Stomach (tissue), 9 donors: Measurements from ENCODE around the gene IRAK3. TPM values are rescaled to one million over a fixed set of nuclear protein-coding genes. Genes with fewer than 3 reads are reported as not detected.

Experiments used
- DNase-seq, 2 donors: peaks; one replicate each; pipeline versions ENCODE4 v3.0.0 to v3.0.0-alpha.2; 2013 to 2019
- H3K27ac ChIP-seq, 5 donors: fragments of 200-600 bp in 4 of 5; sonication (generic) in 4 of 5; one replicate each; pipeline ENCODE4 v1.5.1; 2013 to 2019; ENCODE audit warnings: mild to moderate bottlenecking in 1 of 5, moderate library complexity in 1 of 5
- H3K27me3 ChIP-seq, 3 donors: fragments of 200-600 bp; sonication (generic); one replicate each; pipeline ENCODE4 v1.5.1; 2017 to 2019; ENCODE audit warnings: mixed run types in 1 of 3
- H3K36me3 ChIP-seq, 4 donors: fragments of 200-600 bp; sonication (generic); 1 replicate in 3 of 4; 2 replicates in 1 of 4; pipeline ENCODE4 v1.5.1; 2016 to 2019
- H3K4me1 ChIP-seq, 4 donors: fragments of 200-600 bp; sonication (generic); one replicate each; pipeline ENCODE4 v1.5.1; 2016 to 2019
- H3K4me3 ChIP-seq, 4 donors: fragments of 200-600 bp; sonication (generic) in 3 of 4; one replicate each; pipeline ENCODE4 v1.5.1; 2016 to 2019; ENCODE audit warnings: mild to moderate bottlenecking in 1 of 4
- H3K9me3 ChIP-seq, 4 donors: fragments of 200-600 bp; sonication (generic); one replicate each; pipeline ENCODE4 v1.5.1; 2016 to 2019
- CTCF ChIP-seq, 7 experiments: fragments of 450-650 bp in 4 of 7; fragments of 200-600 bp in 3 of 7; sonication (generic) in 3 of 7; IDR thresholded peaks; one replicate each; pipeline ENCODE4 v1.5.1; 2016 to 2019; ENCODE audit warnings: antibody characterized with exemption in 7 of 7, control low read depth in 2 of 7, mild to moderate bottlenecking in 1 of 7
- EP300 ChIP-seq: sonication (generic); formaldehyde crosslinking; IDR thresholded peaks from one replicate; pipeline ENCODE4 v1.6.1; 2017; ENCODE audit warnings: antibody characterized with exemption
- POLR2A ChIP-seq, 4 donors: fragments of 450-650 bp; IDR thresholded peaks; one replicate each; pipeline ENCODE4 v1.6.1; 2016; ENCODE audit warnings: antibody characterized with exemption in 4 of 4, control low read depth in 2 of 4, mild to moderate bottlenecking in 1 of 4, moderate library complexity in 1 of 4
- POLR2AphosphoS5 ChIP-seq, 3 donors: sonication (generic); formaldehyde crosslinking; IDR thresholded peaks; one replicate each; pipeline ENCODE4 v1.6.1; 2016; ENCODE audit warnings: antibody characterized with exemption in 3 of 3
- WGBS, 5 donors: extraction: QIAGEN DNeasy Blood & Tissue Kit in 3 of 5; methylation state at CpG; one replicate each; pipeline versions ENCODE4 v1.1.5 to v1.1.7; 2013 to 2018; 5-methylcytosine and 5-hydroxymethylcytosine counted together
- intact Hi-C: fragments of 100-400 bp; cut with DNase I; formaldehyde crosslinking; loops from one replicate; pipeline ENCODE4 v1.15.1; 2023; ENCODE audit warnings: low total_unique reads
- polyA plus RNA-seq, 3 donors: library from polyadenylated mRNA; stranded (reverse); fragments of 200-250 nt; gene quantifications; one replicate each; pipeline ENCODE4 v1.2.3, GENCODE V29; 2013
- total RNA-seq, 5 donors: library from RNA; depleted of rRNA; stranded (reverse); fragments of >200 nt; gene quantifications; one replicate each; pipeline versions ENCODE4 v1.1.0 to v1.2.3, GENCODE V29; 2014 to 2016
- donor health status: healthy with polysubstance abuse.
- donor health status: Bipolar disorder and iron deficiency.
- donor health status: healthy.

IRAK3 gene
- total and polyA plus RNA-seq, 8 donors: 1.4 to 38.2 (median 4.5) TPM

- peaks cover 0 to 10% (median 4%) of the 10 kb centered on the region in 4 donors for H3K4me1 ChIP-seq
- DNase-seq: no peak
- no peak overlapping the region for H3K27ac ChIP-seq
- no peaks in the 10 kb centered on the region for H3K9me3 ChIP-seq
- peaks cover 0 to 11% (median 0%) of the 10 kb centered on the region in 3 donors for H3K27me3 ChIP-seq
- TF ChIP-seq POLR2AphosphoS5 (IDR thresholded peaks at IDR 0.05) (no peak), EP300 (no peak), POLR2A (IDR thresholded peaks at IDR 0.05) (no peak), CTCF (IDR thresholded peaks at IDR 0.05) (no peak)
- no peak overlapping the region for H3K4me3 ChIP-seq
- intact Hi-C loops: no loop called here
- H3K36me3 ChIP-seq: no peaks in the 10 kb centered on the region
- WGBS, 5 donors: 56 to 71% (median 69%) methylated on average over 4 of the region's 4 CpGs
These were observed 108.1 kb downstream of the IRAK3 start for GRCh38 chr12:66297080-66297479.

GRCh38 chr12:66297923-66298322 is 108.9 kb downstream of the IRAK3 start:
- no peak for TF ChIP-seq POLR2AphosphoS5 (IDR thresholded peaks at IDR 0.05)
- TF ChIP-seq POLR2A (IDR thresholded peaks at IDR 0.05): no peak
- TF ChIP-seq CTCF (IDR thresholded peaks at IDR 0.05): no peak
- no peak for TF ChIP-seq EP300
- intact Hi-C loops: no loop called here
- no peak for DNase-seq
- no peak overlapping the region for H3K4me3 ChIP-seq
- peaks cover 0 to 6% (median 0%) of the 10 kb centered on the region in 3 donors for H3K27me3 ChIP-seq
- H3K27ac ChIP-seq: no peak overlapping the region
- H3K4me1 ChIP-seq: peaks cover 0 to 11% (median 4%) of the 10 kb centered on the region in 4 donors
- WGBS, 5 donors: 84 to 90% (median 86%) methylated on average over 3 of the region's 3 CpGs
- no peaks in the 10 kb centered on the region for H3K9me3 ChIP-seq
- no peaks in the 10 kb centered on the region for H3K36me3 ChIP-seq

GRCh38 chr12:66301944-66302826 is 113.2 kb downstream of the IRAK3 start, which contains the start of gene HELB:
HELB (plus strand) TSS chr12:66302493; CDS start chr12:66302604, 111 bp downstream.
- Histone ChIP-seq H3K27ac (peak within 1 kb of the TSS; percentile 88 to 92 (median 89)), H3K27me3 (peaks cover 0 to 3% (median 0%) of the 10 kb centered on the region in 3 donors), H3K4me1 (peaks cover 0 to 41% (median 18%) of the 10 kb centered on the region in 4 donors), H3K9me3 (no peaks in the 10 kb centered on the region), H3K36me3 (peaks cover 0 to 10% (median 3%) of the 10 kb centered on the region in 4 donors), H3K4me3 (peak within 1 kb of the TSS; percentile 70 to 74 (median 70))
- peak; percentile 98 to 100 for DNase-seq
- 0 to 2% (median 0%) methylated on average over 36 to 45 of the region's 45 CpGs for WGBS, 5 donors
- no peak for TF ChIP-seq CTCF (IDR thresholded peaks at IDR 0.05)
- peak in 1 of 4 donors; percentile 57 for TF ChIP-seq POLR2A (IDR thresholded peaks at IDR 0.05)
- peak; percentile 71 to 92 (median 91) for TF ChIP-seq POLR2AphosphoS5 (IDR thresholded peaks at IDR 0.05)
- intact Hi-C loops: no loop called here

- H3K27ac ChIP-seq: peak overlapping the region; percentile 88 to 92 (median 89)
- WGBS, 5 donors: 10 to 17% (median 11%) methylated on average over 6 of the region's 6 CpGs
- TF ChIP-seq CTCF (IDR thresholded peaks at IDR 0.05) (no peak), POLR2AphosphoS5 (IDR thresholded peaks at IDR 0.05) (no peak), EP300 (no peak), POLR2A (IDR thresholded peaks at IDR 0.05) (no peak)
- H3K9me3 ChIP-seq: no peaks in the 10 kb centered on the region
- peak overlapping the region; percentile 70 to 74 (median 70) for H3K4me3 ChIP-seq
- intact Hi-C loops: no loop called here
- H3K36me3 ChIP-seq: peaks cover 0 to 14% (median 7%) of the 10 kb centered on the region in 4 donors
- peaks cover 0 to 3% (median 0%) of the 10 kb centered on the region in 3 donors for H3K27me3 ChIP-seq
- H3K4me1 ChIP-seq: peaks cover 0 to 41% (median 18%) of the 10 kb centered on the region in 4 donors
- DNase-seq: no peak
These were observed 113.8 kb downstream of the IRAK3 start for GRCh38 chr12:66302827-66303169.
